Measurements from ENCODE around the gene DSCAML1.

Gene DSCAML1

DNA sequence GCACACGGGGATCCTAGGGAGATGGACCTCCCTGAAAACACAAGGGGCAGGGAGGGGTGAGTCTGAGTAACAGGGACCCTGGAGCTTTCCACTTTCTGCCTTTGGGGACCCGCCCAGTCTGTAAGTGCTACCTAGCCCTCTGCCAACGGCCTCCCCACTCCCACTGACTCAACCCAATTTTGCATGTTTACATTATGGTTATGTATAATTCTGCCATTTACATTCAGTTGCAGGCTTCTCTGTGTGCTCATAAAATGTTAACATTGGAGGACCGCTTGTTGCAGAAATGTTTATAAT, 105.8 kb downstream of the DSCAML1 start:
- TF ChIP-seq, protein P1, sequence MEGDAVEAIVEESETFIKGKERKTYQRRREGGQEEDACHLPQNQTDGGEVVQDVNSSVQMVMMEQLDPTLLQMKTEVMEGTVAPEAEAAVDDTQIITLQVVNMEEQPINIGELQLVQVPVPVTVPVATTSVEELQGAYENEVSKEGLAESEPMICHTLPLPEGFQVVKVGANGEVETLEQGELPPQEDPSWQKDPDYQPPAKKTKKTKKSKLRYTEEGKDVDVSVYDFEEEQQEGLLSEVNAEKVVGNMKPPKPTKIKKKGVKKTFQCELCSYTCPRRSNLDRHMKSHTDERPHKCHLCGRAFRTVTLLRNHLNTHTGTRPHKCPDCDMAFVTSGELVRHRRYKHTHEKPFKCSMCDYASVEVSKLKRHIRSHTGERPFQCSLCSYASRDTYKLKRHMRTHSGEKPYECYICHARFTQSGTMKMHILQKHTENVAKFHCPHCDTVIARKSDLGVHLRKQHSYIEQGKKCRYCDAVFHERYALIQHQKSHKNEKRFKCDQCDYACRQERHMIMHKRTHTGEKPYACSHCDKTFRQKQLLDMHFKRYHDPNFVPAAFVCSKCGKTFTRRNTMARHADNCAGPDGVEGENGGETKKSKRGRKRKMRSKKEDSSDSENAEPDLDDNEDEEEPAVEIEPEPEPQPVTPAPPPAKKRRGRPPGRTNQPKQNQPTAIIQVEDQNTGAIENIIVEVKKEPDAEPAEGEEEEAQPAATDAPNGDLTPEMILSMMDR (IDR thresholded peaks at IDR 0.05; ENCODE audit: insufficient read depth, missing control alignments), result no peak
- DNase-seq (ENCODE audit: insufficient read length, low spot score) (no peak), FAIRE-seq (no peak)

DNA sequence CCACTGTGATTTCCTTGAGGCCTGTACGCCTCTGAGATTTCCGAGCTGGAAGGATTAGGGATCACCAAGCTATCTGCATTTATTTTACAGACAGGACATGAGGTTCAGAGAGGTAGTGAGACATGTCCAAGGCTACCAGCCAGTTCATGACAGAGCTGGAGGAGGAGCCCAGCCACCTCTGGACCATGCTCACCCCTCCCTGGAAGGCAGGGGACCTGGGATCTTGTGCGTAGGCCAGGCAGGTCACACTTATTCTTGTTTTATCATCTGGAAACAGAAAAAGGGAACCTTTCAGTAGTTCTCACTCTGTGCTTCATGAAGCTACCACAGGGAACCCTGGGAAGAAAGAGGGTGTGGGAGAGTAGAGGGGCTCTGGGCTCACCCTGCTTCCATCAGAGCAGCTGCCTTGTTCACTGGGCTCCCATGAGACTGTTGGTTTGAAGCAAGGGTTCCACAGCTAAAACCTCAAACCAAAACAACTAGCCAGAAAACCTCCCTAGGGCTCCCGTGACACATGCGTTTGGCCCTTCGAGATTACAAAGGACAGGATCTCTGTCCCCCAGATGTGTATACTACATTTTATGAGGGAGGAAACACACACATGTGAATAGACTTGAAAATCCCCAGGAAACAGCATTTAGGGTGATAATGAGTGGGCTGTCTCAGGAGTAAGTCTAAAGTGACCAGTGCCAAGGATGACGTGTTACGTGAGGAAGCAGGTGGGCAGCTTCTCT, 106.4 kb downstream of the DSCAML1 start:
- TF ChIP-seq, protein P1 (IDR thresholded peaks at IDR 0.05; ENCODE audit: insufficient read depth, missing control alignments), result no peak
- no peak for DNase-seq (ENCODE audit: insufficient read length, low spot score)
- FAIRE-seq, result no peak

DNA sequence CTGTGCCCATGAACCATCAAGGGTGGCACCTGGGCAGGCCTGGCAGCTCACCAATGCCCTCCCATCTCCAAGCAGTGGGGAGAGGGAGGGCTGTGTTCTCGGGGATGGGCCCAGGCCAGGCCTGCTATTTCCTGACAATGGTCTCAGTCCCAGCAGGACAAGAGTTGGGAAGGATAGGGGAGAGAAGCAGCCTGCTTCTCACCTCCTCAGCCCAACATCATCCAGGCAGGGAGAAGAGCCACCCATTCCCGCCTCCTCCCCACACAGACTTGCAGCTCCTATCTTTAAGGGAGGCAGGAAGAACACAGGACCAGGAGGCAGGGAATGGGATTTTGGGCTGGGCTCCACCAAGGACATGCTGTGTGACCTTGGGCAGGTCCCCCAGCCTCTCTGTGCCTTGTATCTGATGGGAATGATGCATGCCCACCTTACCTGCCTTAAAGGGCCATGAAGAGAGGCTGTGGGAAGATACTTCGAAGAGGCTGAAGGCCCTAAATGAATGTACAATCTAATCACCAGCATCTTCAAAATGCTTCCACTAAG, 108.7 kb downstream of the DSCAML1 start:
- DNase-seq (ENCODE audit: insufficient read length, low spot score), result no peak
- TF ChIP-seq, protein P1 (IDR thresholded peaks at IDR 0.05; ENCODE audit: insufficient read depth, missing control alignments), result no peak
- no peak for FAIRE-seq

DNA sequence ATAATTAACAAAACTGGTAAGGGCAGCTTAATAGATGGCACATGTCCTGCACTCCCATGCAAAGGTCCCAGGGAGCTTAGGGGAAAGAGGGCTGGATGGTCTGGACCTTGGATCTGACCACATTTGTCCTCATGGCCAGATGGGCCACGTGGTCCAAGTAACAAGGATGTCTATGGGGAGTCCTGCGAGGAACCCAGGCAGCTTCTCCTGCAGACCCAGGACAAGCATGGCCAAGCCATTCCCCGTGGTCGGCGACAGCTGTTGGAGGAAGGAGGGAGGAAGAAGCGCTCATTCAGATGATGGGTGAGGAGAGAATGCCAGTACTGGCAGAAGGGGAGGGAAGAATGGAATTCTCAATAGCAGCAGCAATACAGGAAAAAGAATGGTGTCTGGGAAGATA, 109.2 kb downstream of the DSCAML1 start:
- no peak for FAIRE-seq
- no peak for DNase-seq (ENCODE audit: insufficient read length, low spot score)

DNA sequence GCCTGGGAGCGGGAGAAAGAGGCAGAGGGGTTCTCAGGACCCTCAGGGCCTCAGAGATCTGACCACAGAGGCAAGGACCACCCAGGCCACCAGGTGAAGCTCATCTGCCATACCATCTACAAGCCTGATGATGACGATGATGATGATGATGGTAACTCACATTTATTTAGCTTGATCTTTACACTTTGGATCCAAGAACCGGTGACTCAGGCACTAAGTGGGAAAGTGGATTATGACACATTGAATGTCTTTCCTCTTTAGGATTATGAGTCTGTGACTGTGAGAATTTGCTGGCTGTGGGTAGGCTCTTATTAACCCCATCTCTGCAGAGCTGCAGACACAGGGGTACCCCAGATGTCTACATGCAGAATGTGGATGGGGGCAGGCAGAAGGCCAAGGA, 110.3 kb downstream of the DSCAML1 start:
- no peak for DNase-seq (ENCODE audit: insufficient read length, low spot score)
- TF ChIP-seq, protein P1 (IDR thresholded peaks at IDR 0.05; ENCODE audit: insufficient read depth, missing control alignments), result no peak
- FAIRE-seq, result no peak

More for the DNA sequence above, 109.2 kb downstream of the DSCAML1 start:
- TF ChIP-seq, protein P1 (IDR thresholded peaks at IDR 0.05; ENCODE audit: insufficient read depth, missing control alignments), result no peak

DNA sequence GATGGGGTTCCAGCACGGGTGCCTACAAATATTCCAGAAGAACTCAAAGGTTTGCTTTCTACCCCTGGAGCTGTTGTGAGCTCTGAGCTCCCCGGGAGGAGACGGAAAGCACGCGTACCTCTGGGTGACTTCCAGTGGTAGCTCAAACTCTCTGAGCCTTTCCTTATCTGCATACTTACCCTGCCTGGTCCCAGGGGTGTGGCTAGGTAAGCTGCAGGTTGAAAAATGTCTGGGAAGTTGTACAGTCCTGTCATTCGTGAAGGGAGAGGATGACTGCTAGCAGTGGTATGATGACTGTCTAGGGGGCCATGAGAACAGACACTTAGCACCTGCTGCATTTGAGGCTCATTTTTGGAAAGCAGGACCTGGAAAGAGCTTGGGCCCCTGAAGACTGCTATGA, 111.5 kb downstream of the DSCAML1 start:
- FAIRE-seq, result no peak
- TF ChIP-seq, protein P1 (IDR thresholded peaks at IDR 0.05; ENCODE audit: insufficient read depth, missing control alignments), result no peak
- DNase-seq (ENCODE audit: insufficient read length, low spot score), result no peak

DNA sequence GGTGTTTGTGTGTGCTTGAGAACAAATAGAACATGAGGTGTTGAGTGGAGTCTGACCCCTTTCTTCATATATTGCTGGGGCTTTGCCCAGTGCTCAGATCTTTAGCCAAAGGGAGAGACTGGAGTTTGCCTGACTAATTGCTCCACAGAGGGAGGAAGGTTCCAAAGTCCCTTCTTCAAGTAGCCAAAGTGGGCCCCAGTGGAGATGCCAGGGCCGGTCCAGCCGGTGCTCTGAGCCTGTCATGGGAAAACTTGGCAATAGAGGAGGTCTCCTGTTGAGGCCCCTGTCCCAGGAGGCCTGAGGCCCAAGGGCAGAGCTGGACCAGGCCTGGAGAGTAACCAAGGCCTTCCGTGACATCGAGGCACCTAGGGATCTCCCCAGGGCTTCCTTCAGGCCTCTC, 112.3 kb downstream of the DSCAML1 start:
- TF ChIP-seq, protein P1 (IDR thresholded peaks at IDR 0.05; ENCODE audit: insufficient read depth, missing control alignments), result no peak
- FAIRE-seq, result no peak

More for the DNA sequence above, 112.3 kb downstream of the DSCAML1 start:
- no peak for DNase-seq (ENCODE audit: insufficient read length, low spot score)

Data from D721Med (cell line).